A549 (cell line): ENCODE data around the gene GAL. TPM values are rescaled to one million over a fixed set of nuclear protein-coding genes. Genes with fewer than 3 reads are reported as not detected.

Experiments
- ATAC-seq, 2 experiments: fragments of 200-7000 bp in 1 of 2; fragments of >200 bp in 1 of 2; cut with Nextera tagmentation in 1 of 2; cut with Tn5 transposase in 1 of 2; 3 replicates each; pipeline versions ENCODE4 v1.8.0 to v1.9.1; 2018 to 2020; ENCODE audit warnings: mild to moderate bottlenecking in 1 of 2, moderate library complexity in 1 of 2
- CTCF ChIA-PET: fragments of 300-600 bp; sonication (Branson Sonifier 250); formaldehyde crosslinking; extraction: SDS; loops from one replicate; lab custom pipeline; 2021; ENCODE audit warnings: antibody characterized with exemption, inconsistent platforms; lab: Yijun Ruan, JAX
- POLR2A ChIA-PET: fragments of 350-600 bp; formaldehyde crosslinking; extraction: SDS; loops from one replicate; lab custom pipeline; 2021; ENCODE audit warnings: antibody characterized with exemption, inconsistent platforms; lab: Yijun Ruan, JAX
- DNase-seq, 2 experiments: peaks; one replicate each; pipeline versions ENCODE4 v3.0.0 to v3.0.0-alpha.2; 2011 to 2016; ENCODE audit warnings: low read depth in 1 of 2, low spot score in 1 of 2
- FAIRE-seq: peaks from 2 replicates; lab custom pipeline; 2011; peaks lifted over from hg19 to GRCh38; lab: Jason Lieb, UNC
- H3K27ac ChIP-seq, 2 experiments: fragments of >200 bp; sonication (Bioruptor Twin); formaldehyde crosslinking; 3 replicates each; pipeline ENCODE4 v1.5.1; 2016 to 2017
- H3K4me1 ChIP-seq: fragments of >200 bp; sonication (Bioruptor Twin); formaldehyde crosslinking; 3 replicates; pipeline ENCODE4 v1.6.1; 2016
- H3K4me2 ChIP-seq: fragments of >200 bp; sonication (Bioruptor Twin); formaldehyde crosslinking; 3 replicates; pipeline ENCODE4 v1.6.1; 2016
- H3K4me3 ChIP-seq: fragments of >200 bp; sonication (Bioruptor Twin); formaldehyde crosslinking; 3 replicates; pipeline ENCODE4 v1.5.1; 2016
- H3K9me3 ChIP-seq: fragments of >200 bp; sonication (Bioruptor Twin); formaldehyde crosslinking; 3 replicates; pipeline ENCODE4 v1.6.1; 2016
- BHLHE40 ChIP-seq: IDR thresholded peaks from 2 replicates; pipeline ENCODE4 v1.6.1; 2012; ENCODE audit warnings: low read depth, low read length, inconsistent platforms
- CHD2 ChIP-seq: fragments of 150-350 bp; IDR thresholded peaks from 2 replicates; pipeline ENCODE4 v1.6.1; 2014; ENCODE audit warnings: low read length; ENCODE audit not compliant: partially characterized antibody
- HOXB13 ChIP-seq: fragments of 250-450 bp; sonication (Bioruptor Pico); IDR thresholded peaks from 2 replicates; pipeline ENCODE4 v1.5.0; 2020; ENCODE audit warnings: low read depth, mild to moderate bottlenecking, moderate library complexity
- JUNB ChIP-seq: fragments of >200 bp; sonication (Bioruptor Twin); formaldehyde crosslinking; IDR thresholded peaks from 2 replicates; pipeline ENCODE4 v1.6.1; 2016
- KDM5A ChIP-seq: fragments of 200-600 bp; sonication (generic); IDR thresholded peaks from 2 replicates; pipeline ENCODE4 v1.6.1; 2016; ENCODE audit warnings: antibody characterized with exemption, mild to moderate bottlenecking
- NR3C1 ChIP-seq: fragments of >200 bp; sonication (Bioruptor Twin); formaldehyde crosslinking; IDR thresholded peaks from 3 replicates; pipeline ENCODE4 v1.6.1; 2017
- PHF8 ChIP-seq: fragments of 200-600 bp; sonication (generic); IDR thresholded peaks from 2 replicates; pipeline ENCODE4 v1.6.1; 2016; ENCODE audit warnings: low read depth, mild to moderate bottlenecking, antibody characterized with exemption, moderate library complexity, borderline replicate concordance
- POLR2AphosphoS2 ChIP-seq: conservative IDR thresholded peaks from 2 replicates; pipeline ENCODE4 v1.6.1; 2012; ENCODE audit warnings: low read length, improper control_type of control experiment, inconsistent platforms
- RNF2 ChIP-seq: fragments of 200-600 bp; sonication (generic); IDR thresholded peaks from 2 replicates; pipeline ENCODE4 v1.6.1; 2016; ENCODE audit warnings: low read depth, mild to moderate bottlenecking, antibody characterized with exemption, moderate library complexity, borderline replicate concordance
- TFCP2L1 ChIP-seq: fragments of 250-450 bp; sonication (Bioruptor Pico); IDR thresholded peaks from 2 replicates; pipeline ENCODE4 v1.5.0; 2021; ENCODE audit warnings: mild to moderate bottlenecking
- ZC3H11A ChIP-seq: fragments of 450-650 bp; IDR thresholded peaks from 2 replicates; pipeline ENCODE4 v1.6.1; 2014; ENCODE audit warnings: antibody characterized with exemption, mild to moderate bottlenecking
- WGBS: methylation state at CpG from one replicate; pipeline ENCODE4 v1.1.6; 2017; ENCODE audit errors: missing lambda C conversion rate; 5-methylcytosine and 5-hydroxymethylcytosine counted together
- polyA plus RNA-seq, 4 experiments: library from polyadenylated mRNA; depleted of rRNA in 3 of 4; stranded (reverse); fragments of >200 nt; fragmentation: RNase III in 1 of 4; extraction: RNeasy Plus Mini Kit Qiagen cat#74134 plus additional on column Dnase treatment in 1 of 4; gene quantifications; 2 replicates in 3 of 4; 3 replicates in 1 of 4; pipeline ENCODE4 v1.2.3, GENCODE V29; 2011 to 2017
- TF ChIP-seq, protein P1 (sequence below): fragments of 200-600 bp; sonication (generic); IDR thresholded peaks from 2 replicates; pipeline ENCODE4 v1.6.1; 2016; ENCODE audit warnings: antibody characterized with exemption, mild to moderate bottlenecking, moderate library complexity
- TF ChIP-seq, protein P2 (sequence below): IDR thresholded peaks from 2 replicates; pipeline ENCODE4 v1.6.1; 2012
- TF ChIP-seq, protein P3 (sequence below): fragments of 250-450 bp; sonication (Bioruptor Pico); IDR thresholded peaks from 2 replicates; pipeline ENCODE4 v1.5.0; 2020; ENCODE audit warnings: low read depth, mild to moderate bottlenecking, moderate library complexity
- TF ChIP-seq, protein P4 (sequence below): fragments of 450-650 bp; IDR thresholded peaks from 2 replicates; pipeline ENCODE4 v1.6.1; 2014; ENCODE audit warnings: antibody characterized with exemption

Gene GAL
- polyA plus RNA-seq, 2 of the 4 experiments (the other 2 are of a cell fraction) = 2.2 to 8.6 TPM

DNA sequence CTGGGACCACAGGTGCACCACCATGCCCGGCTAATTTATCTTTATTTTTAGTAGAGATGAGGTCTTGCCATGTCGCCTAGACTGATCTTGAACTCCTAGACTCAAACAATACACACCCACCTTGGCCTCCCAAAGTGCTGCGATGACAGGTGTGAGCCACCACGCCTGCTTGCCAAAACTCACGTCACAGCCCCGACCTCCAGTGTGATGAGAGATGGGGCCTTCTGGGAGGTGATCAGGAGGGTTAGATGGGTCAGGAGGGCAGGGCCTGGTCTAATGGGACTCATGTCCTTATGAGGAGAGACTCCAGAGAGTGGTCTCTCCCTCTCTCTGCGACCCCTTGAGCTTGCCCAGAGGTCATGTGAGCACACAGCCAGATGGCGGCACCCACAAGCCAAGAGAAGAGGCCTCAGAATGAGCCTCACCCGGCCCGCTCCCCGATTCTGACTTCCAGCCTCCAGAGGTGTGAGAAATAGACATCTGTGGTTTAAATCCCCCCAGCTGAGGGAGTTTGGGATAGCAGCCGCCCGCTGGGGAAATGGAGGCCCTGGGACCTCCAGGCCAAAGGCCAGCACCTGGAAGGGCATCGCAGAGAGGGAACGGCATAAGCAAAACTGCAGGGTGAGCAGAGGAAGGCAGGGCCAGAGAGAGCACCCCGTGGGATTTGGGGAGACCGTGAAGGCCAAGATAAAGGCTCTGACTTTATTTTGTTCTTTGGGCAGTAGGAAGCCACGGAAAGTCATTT, 24.1 kb upstream of the GAL start:
- DNase-seq = no peak
- WGBS = 84% methylated on average over 18 of the region's 18 CpGs
- peaks cover 8% of the 10 kb centered on the region; the same call in 2 of the 3 replicates for H3K9me3 ChIP-seq
- TF ChIP-seq, protein P1, sequence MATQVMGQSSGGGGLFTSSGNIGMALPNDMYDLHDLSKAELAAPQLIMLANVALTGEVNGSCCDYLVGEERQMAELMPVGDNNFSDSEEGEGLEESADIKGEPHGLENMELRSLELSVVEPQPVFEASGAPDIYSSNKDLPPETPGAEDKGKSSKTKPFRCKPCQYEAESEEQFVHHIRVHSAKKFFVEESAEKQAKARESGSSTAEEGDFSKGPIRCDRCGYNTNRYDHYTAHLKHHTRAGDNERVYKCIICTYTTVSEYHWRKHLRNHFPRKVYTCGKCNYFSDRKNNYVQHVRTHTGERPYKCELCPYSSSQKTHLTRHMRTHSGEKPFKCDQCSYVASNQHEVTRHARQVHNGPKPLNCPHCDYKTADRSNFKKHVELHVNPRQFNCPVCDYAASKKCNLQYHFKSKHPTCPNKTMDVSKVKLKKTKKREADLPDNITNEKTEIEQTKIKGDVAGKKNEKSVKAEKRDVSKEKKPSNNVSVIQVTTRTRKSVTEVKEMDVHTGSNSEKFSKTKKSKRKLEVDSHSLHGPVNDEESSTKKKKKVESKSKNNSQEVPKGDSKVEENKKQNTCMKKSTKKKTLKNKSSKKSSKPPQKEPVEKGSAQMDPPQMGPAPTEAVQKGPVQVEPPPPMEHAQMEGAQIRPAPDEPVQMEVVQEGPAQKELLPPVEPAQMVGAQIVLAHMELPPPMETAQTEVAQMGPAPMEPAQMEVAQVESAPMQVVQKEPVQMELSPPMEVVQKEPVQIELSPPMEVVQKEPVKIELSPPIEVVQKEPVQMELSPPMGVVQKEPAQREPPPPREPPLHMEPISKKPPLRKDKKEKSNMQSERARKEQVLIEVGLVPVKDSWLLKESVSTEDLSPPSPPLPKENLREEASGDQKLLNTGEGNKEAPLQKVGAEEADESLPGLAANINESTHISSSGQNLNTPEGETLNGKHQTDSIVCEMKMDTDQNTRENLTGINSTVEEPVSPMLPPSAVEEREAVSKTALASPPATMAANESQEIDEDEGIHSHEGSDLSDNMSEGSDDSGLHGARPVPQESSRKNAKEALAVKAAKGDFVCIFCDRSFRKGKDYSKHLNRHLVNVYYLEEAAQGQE = no peak
- no peak for ATAC-seq
- no peak for FAIRE-seq
- ChIA-PET CTCF (interaction anchor here (1.5 kb wide), 1 partner anchor 13 kb away, joined by 5 read pairs; no protein-coding TSS in a partner anchor), POLR2A (no interaction called here)
- H3K4me3 ChIP-seq = no peak overlapping the region
- H3K27ac ChIP-seq = no peak overlapping the region
- no peak overlapping the region for H3K4me2 ChIP-seq
- H3K4me1 ChIP-seq = peaks cover 10% of the 10 kb centered on the region; the same call in 2 of the 3 replicates

DNA sequence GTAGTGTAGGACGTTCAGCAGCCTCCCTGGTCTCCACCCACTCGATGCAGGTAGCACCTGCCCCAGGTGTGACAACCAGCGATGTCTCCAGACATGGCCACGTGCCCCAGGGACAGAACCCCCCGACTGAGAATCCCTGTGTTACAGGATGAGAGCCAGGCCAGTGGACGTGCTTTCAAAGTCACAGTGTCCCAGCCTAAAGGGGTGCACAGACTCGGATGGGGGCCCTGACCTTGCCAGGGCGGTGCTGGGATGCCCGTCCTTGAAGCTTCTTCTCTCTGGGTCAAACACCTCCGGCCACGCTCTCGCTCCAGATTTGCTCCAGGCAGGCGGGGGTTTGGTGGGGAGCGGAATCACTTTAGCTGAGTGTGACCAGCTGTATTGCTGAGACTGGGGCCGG, 23.3 kb upstream of the GAL start:
- Histone ChIP-seq H3K4me1 (peaks cover 10% of the 10 kb centered on the region; the same call in 2 of the 3 replicates), H3K4me3 (no peak overlapping the region), H3K9me3 (peaks cover 8% of the 10 kb centered on the region; the same call in 2 of the 3 replicates), H3K4me2 (no peak overlapping the region), H3K27ac (no peak overlapping the region)
- DNase-seq (no peak), ATAC-seq (no peak), FAIRE-seq (no peak)
- 44% methylated on average over 10 of the region's 15 CpGs for WGBS
- TF ChIP-seq TFCP2L1 = no peak
- TF ChIP-seq PHF8 = no peak
- TF ChIP-seq NR3C1 = no peak
- TF ChIP-seq, protein P2, sequence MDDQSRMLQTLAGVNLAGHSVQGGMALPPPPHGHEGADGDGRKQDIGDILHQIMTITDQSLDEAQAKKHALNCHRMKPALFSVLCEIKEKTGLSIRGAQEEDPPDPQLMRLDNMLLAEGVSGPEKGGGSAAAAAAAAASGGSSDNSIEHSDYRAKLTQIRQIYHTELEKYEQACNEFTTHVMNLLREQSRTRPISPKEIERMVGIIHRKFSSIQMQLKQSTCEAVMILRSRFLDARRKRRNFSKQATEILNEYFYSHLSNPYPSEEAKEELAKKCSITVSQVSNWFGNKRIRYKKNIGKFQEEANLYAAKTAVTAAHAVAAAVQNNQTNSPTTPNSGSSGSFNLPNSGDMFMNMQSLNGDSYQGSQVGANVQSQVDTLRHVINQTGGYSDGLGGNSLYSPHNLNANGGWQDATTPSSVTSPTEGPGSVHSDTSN = no peak
- TF ChIP-seq KDM5A = no peak
- ChIA-PET CTCF (interaction anchor here (1.7 kb wide), 1 partner anchor 18 kb away, joined by 4 read pairs; no protein-coding TSS in a partner anchor), POLR2A (no interaction called here)

DNA sequence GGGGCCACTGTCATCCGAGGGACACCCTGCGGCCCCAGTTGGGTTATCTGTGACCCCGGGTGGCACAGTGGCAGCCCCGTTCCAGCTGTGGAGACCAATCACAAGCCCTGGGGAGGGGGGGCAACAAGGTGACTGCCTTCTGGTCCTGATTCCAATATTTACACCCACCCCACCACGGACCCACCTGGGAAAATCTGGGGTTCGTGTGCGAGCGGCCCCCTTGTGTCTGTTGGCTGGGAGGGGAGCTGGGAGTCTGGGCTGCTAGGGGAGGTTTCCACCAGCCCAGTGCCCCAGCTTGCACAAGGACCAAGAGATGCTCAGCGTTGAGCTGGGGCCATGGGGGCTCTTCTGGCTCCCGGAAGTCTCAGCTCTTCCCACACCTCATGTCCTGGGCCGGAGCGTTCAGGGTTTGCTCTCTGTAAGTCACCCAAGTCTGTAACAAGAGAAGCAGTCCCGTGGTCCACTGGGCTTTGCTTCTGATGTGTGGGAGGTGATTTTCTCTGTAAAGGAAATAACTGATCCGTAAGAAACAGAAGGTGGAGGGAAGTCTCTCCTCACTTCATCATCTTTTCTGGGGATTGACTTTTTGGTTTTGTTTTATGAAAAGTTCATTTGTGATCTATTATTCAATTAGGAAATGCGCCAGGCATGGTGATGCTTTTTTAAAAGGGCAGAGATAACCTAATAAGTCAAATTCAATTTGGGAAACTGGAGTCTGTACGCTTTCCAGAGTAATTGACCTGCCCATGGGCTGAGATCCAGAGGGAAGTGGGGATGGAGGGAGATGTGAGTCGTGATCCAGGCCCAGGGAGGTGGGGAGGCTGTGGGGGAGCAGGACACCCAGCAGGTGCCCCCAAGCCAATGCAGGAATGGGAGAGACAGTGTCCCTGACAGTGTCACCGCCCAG, 22.4 kb upstream of the GAL start:
- FAIRE-seq = no peak
- Histone ChIP-seq H3K4me2 (no peak overlapping the region), H3K4me3 (no peak overlapping the region), H3K9me3 (peaks cover 8% of the 10 kb centered on the region; the same call in 2 of the 3 replicates), H3K27ac (no peak overlapping the region), H3K4me1 (peaks cover 10% of the 10 kb centered on the region; the same call in 2 of the 3 replicates)
- no peak for ATAC-seq
- ChIA-PET CTCF (interaction anchor here (1.7 kb wide), 1 partner anchor 18 kb away, joined by 4 read pairs; no protein-coding TSS in a partner anchor), POLR2A (no interaction called here)
- 51% methylated on average over 18 of the region's 18 CpGs for WGBS
- no peak for DNase-seq
- TF ChIP-seq RNF2 = no peak
- TF ChIP-seq HOXB13 (CRISPR knock-in tag) = no peak
- TF ChIP-seq PHF8 = no peak
- TF ChIP-seq ZC3H11A = no peak
- no peak for TF ChIP-seq POLR2AphosphoS2
- TF ChIP-seq BHLHE40 = no peak
- TF ChIP-seq, protein P3, sequence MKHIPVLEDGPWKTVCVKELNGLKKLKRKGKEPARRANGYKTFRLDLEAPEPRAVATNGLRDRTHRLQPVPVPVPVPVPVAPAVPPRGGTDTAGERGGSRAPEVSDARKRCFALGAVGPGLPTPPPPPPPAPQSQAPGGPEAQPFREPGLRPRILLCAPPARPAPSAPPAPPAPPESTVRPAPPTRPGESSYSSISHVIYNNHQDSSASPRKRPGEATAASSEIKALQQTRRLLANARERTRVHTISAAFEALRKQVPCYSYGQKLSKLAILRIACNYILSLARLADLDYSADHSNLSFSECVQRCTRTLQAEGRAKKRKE = no peak
- no peak for TF ChIP-seq CHD2
- no peak for TF ChIP-seq JUNB
- TF ChIP-seq, protein P4, sequence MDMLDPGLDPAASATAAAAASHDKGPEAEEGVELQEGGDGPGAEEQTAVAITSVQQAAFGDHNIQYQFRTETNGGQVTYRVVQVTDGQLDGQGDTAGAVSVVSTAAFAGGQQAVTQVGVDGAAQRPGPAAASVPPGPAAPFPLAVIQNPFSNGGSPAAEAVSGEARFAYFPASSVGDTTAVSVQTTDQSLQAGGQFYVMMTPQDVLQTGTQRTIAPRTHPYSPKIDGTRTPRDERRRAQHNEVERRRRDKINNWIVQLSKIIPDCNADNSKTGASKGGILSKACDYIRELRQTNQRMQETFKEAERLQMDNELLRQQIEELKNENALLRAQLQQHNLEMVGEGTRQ = no peak
